Activated effector memory CD4-positive, alpha-beta T cell treated with anti-CD3 and anti-CD28 coated beads, Interleukin-2, amount 50 U/mL, for 16 hours (primary cell): Measurements from ENCODE around the gene DCAF17.
"Not testable (repeated sequence)": the region's sequence is repeated elsewhere in the genome, so short reads cannot be mapped to it uniquely, and the experiment has no call there.

ENCODE experiments used
- DNase-seq: peaks from one replicate; pipeline ENCODE4 v3.0.0-alpha.2; 2020

The DCAF17 gene

DNA sequence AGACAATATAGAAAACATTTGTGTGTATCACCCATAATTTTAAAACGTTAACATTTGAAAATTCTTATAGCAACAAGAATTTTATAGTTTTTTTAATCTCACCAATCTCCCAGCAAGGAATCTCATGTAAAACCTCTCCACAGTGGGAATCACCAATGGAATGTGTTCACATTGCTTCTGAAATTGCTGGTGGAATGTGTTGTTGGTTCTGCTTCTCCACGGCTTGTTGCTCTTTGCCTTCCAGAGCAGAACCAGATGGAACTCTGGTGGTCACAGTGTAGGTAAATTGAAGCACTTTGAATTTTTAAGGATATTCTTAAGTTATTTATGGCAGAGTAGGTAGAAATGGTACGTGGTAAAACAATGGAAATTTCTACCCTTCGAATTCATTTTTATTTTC is 35.1 kb downstream of the DCAF17 start:
- no peak for DNase-seq

GRCh38 chr2:171470129-171470528 is 36.1 kb downstream of the DCAF17 start:
- DNase-seq, result no peak

GRCh38 chr2:171475979-171476378 is 42.0 kb downstream of the DCAF17 start:
- DNase-seq, result no peak

GRCh38 chr2:171478345-171478744 is 44.3 kb downstream of the DCAF17 start:
- DNase-seq, result no peak

DNA sequence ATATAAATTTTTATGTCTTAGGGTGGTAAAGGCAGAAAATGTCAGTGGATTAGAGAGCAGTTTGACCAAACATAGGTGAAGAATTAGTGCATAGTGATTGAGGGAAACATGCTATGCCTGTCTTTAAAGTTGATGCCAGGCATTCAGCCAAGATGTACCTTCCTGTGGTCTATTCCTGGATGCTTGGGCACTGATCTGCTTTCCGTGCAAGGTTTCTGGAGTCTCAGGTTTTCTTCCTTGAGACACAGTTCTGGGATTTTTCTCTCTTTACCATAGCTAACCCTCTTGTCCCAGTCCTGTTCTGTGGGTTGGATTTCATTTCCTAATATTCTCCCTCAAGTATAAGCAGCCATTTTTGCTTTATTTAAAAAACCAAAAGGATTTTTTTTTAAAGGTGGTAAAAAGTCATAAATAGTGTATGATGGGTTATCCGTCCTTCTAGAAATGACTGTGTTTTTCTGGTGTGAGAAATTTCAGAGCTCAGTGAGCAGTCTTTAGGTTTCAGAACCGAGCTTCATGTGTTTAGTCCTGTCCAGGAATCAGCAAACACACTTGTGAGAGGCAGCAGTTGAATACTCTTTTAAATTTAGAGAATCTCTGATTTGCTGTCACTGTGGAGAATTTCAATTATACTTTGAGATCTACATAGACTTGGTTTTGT is 45.3 kb downstream of the DCAF17 start:
- no peak for DNase-seq

GRCh38 chr2:171480908-171481307 is 46.9 kb downstream of the DCAF17 start:
- DNase-seq, result no peak

DNA sequence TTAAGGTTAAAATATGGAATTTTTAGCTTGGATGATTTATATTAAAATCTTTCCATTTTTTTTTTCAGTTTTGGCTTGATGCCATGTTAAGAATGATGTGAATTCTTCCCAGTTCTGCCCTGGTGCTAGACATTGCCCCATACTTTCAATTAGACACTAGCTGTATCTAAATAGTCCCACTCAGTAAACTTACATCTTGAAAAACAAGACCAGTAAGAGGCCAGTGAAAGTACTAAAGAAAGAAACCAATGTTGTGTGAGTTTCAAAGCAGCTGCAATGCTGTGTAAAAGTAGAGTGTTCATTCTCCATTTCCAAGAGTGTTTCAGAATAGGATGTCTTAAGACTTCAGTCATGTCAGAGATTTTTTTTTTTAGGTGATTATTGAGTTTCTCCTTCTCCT is 48.3 kb downstream of the DCAF17 start:
- DNase-seq, result no peak

GRCh38 chr2:171482877-171483276 is 48.9 kb downstream of the DCAF17 start:
- no peak for DNase-seq

- no peak for DNase-seq
Measured at GRCh38 chr2:171483793-171484192, 49.8 kb downstream of the DCAF17 start.

GRCh38 chr2:171485116-171485515 is 51.1 kb downstream of the DCAF17 start:
- no peak for DNase-seq

DNA sequence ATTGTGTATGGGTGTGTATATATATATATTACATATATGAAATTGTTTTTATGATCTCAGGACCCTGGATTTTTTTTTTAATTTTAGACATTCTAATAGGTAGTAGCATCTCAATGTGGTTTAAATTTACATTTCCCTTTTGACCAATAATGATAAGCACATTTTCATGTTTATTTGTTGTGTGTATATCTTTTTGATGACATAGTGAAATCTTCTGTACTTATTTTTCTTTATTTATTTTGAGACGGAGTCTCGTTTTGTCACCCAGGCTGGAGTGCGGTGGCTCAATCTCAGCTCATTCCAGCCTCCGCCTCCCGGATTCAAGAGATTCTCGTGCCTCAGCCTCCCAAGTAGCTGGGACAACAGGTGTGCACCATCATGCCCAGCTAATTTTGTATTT is 53.2 kb downstream of the DCAF17 start:
- DNase-seq, result no peak

- DNase-seq, result no peak
Measured at GRCh38 chr2:171487803-171488259, 53.8 kb downstream of the DCAF17 start.

- DNase-seq, result no peak
Measured at GRCh38 chr2:171490577-171490976, 56.6 kb downstream of the DCAF17 start.

DNA sequence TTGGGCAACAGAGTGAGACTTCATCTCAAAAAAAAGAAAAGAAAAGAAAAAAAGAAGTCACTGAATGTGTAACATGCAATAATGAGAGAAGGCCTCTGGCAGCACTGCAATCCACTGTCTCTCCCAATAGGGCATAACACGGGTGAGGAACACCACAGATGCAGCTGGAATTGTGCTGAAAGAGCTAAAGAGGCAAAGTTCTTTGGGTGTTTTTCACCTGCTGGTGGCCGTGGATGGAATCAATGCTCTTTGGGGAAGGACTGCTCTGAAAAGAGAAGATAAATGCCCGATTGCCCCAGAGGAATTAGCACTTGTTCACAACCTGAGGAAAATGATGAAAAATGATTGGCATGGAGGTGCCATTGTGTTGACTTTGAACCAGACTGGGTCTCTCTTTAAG is 57.3 kb downstream of the DCAF17 start:
- DNase-seq, result no peak

- DNase-seq, result no peak
Measured at GRCh38 chr2:171492664-171493063, 58.6 kb downstream of the DCAF17 start.

- DNase-seq, result not testable (repeated sequence)
Measured at GRCh38 chr2:171497664-171498063, 63.6 kb downstream of the DCAF17 start.

- DNase-seq, result no peak
Measured at GRCh38 chr2:171505374-171505773, 71.3 kb downstream of the DCAF17 start.

DNA sequence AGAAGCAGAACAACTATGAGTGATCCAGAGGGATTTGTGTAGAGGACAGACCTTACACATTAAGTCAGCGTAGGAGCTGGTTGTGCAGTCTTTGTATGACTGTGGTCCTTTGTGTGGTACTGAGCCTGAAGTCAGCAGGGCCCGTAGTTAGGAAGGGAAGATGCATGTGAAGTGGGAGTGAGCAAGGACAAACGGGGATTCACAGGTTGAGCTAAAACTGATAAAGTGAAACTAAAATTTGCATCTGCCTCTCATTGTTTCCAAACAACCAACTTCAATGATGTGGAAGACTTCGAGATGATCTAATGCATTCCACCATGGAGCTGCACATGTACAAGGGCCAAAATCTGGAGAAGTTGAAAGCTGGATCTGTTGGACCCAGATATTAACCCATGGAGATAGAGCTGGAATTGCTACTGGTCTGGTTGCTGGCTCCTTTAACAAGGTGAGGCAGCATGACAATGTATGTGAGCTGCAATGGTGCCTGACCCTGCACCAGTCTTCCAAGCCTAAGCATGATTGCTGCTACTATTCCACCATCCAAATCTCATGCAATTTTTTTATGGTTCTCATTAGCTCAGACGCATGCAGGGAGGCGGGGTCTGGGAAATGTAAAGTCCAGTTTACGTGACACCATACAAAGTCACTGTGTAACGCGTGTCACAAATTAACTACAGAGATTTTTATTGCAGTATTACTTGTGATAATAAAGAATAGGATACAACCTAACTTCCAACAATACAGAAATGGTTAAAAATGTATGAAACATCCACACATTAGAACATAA is 76.1 kb downstream of the DCAF17 start:
- no peak for DNase-seq

- no peak for DNase-seq
Measured at GRCh38 chr2:171512014-171512413, 78.0 kb downstream of the DCAF17 start.

DNA sequence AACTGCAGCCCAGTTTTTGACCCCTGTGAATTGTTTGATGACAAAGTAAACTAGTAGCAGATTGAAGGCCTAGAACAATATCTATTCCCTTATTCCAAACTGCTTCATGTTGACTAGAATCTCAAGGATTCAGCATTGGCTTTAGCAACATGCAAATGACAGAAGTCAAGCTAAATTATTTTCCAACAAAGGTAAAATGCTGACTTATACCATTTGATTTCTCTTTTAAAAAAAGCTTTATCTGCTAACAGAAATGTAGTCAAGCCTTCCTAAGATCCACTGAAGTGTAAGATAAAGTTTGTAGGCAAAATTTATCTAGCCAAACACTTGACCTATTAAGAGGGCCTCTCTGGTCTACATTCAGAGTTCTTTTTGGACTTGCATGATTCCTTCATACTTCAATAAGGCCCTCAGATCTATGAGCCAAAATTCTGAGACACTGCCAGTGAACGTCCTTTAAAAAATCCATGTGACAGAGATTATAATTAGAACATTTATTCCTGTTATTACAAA is 78.7 kb downstream of the DCAF17 start:
- no peak for DNase-seq

GRCh38 chr2:171513719-171514160 is 79.7 kb downstream of the DCAF17 start:
- DNase-seq, result no peak

GRCh38 chr2:171514908-171515582 is 81.0 kb downstream of the DCAF17 start:
- DNase-seq, result no peak

DNA sequence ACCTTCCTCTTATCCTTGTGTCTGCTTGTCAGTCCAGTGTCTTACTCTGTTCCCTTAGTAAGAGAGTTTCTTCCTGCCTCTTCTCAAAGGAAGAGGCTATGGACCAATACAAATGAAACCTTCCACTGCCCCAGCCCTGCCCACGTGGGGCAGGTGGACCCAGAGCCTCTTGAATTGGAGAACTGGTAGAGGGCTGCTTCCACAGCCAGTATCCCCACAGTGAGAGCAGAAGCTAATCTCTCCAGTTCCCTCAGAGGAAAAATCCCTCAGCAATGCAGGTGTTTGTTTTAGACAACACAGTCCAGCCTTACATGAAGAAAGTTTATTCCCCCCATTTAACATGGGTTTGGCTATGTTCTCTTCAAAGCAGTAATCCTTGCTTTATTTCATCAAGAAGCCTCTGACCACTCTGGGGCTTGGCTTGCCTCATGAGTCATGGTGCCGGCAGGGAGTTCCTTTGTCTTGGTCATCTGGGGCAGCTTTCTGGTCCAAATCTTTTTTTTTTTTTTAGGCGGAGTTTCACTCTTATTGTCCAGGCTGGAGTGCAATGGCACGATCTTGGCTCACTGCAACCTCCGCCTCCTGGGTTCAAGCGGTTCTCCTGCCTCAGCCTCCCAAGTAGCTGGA is 81.8 kb downstream of the DCAF17 start:
- DNase-seq, result no peak
